Measurements from ENCODE around the gene HSD17B3. TPM values are rescaled to one million over a fixed set of nuclear protein-coding genes. Genes with fewer than 3 reads are reported as not detected.
"Not testable (repeated sequence)": the region's sequence is repeated elsewhere in the genome, so short reads cannot be mapped to it uniquely, and the experiment has no call there.

Gene HSD17B3
- total RNA-seq = under 1 TPM in 1 of 2 donors, not detected in 1; 0.86 TPM
- long read RNA-seq, donor 1 = 0 reads
- long read RNA-seq, donor 2 = 0 reads

- intact Hi-C loops (cut with DNase I) = no loop called here
- no peak for DNase-seq (ENCODE audit: low spot score)
Observed at GRCh38 chr9:96302021-96302420, at the start of gene HSD17B3. HSD17B3 (minus strand) TSS chr9:96302176; CDS start chr9:96302104, 72 bp downstream.

GRCh38 chr9:96350866-96351265 is 48.9 kb upstream of the HSD17B3 start:
- intact Hi-C loops (cut with DNase I) = no loop called here
- no peak for DNase-seq (ENCODE audit: low spot score)

GRCh38 chr9:96348261-96348660 is 46.3 kb upstream of the HSD17B3 start:
- no peak for DNase-seq (ENCODE audit: low spot score)
- intact Hi-C loops (cut with DNase I) = loop anchor here in 1 of 2 donors (10.0 kb wide), 1 partner anchor 77 kb away; no protein-coding TSS in a partner anchor

GRCh38 chr9:96345551-96345950 is 43.6 kb upstream of the HSD17B3 start:
- no peak for DNase-seq (ENCODE audit: low spot score)
- intact Hi-C loops (cut with DNase I) = loop anchor here in 1 of 2 donors (10.0 kb wide), 1 partner anchor 79 kb away; no protein-coding TSS in a partner anchor

- intact Hi-C loops (cut with DNase I) = loop anchor here in 1 of 2 donors (5.0 to 10.0 kb wide), 2 partner anchors 80 to 308 kb away; no protein-coding TSS in a partner anchor
- no peak for DNase-seq (ENCODE audit: low spot score)
Observed at GRCh38 chr9:96344458-96345180, 42.6 kb upstream of the HSD17B3 start.

GRCh38 chr9:96343515-96344360 is 41.8 kb upstream of the HSD17B3 start:
- no peak for DNase-seq (ENCODE audit: low spot score)
- intact Hi-C loops (cut with DNase I) = loop anchor here in 1 of 2 donors (5.0 to 10.0 kb wide), 2 partner anchors 81 to 309 kb away; no protein-coding TSS in a partner anchor

GRCh38 chr9:96342571-96343245 is 40.7 kb upstream of the HSD17B3 start:
- no peak for DNase-seq (ENCODE audit: low spot score)
- intact Hi-C loops (cut with DNase I) = loop anchor here in 1 of 2 donors (5.0 to 10.0 kb wide), 2 partner anchors 82 to 310 kb away; no protein-coding TSS in a partner anchor

- intact Hi-C loops (cut with DNase I) = loop anchor here in 1 of 2 donors (5.0 to 10.0 kb wide), 2 partner anchors 84 to 312 kb away; no protein-coding TSS in a partner anchor
- DNase-seq (ENCODE audit: low spot score) = no peak
Observed at GRCh38 chr9:96340707-96341106, 38.7 kb upstream of the HSD17B3 start.

- intact Hi-C loops (cut with DNase I) = no loop called here
Observed at GRCh38 chr9:96338299-96338698, 36.3 kb upstream of the HSD17B3 start.

GRCh38 chr9:96333958-96334357 is 32.0 kb upstream of the HSD17B3 start:
- intact Hi-C loops (cut with DNase I) = no loop called here
- no peak for DNase-seq (ENCODE audit: low spot score)

More at GRCh38 chr9:96338299-96338698, 36.3 kb upstream of the HSD17B3 start:
- DNase-seq (ENCODE audit: low spot score) = no peak

- intact Hi-C loops (cut with DNase I) = no loop called here
- DNase-seq (ENCODE audit: low spot score) = no peak
Observed at GRCh38 chr9:96331236-96331947, 29.4 kb upstream of the HSD17B3 start.

GRCh38 chr9:96327694-96328352 is 25.8 kb upstream of the HSD17B3 start:
- intact Hi-C loops (cut with DNase I) = loop anchor here in 1 of 2 donors (10.0 kb wide), 1 partner anchor 157 kb away; no protein-coding TSS in a partner anchor
- DNase-seq (ENCODE audit: low spot score) = no peak

GRCh38 chr9:96323169-96323568 is 21.2 kb upstream of the HSD17B3 start:
- DNase-seq (ENCODE audit: low spot score) = no peak

GRCh38 chr9:96322736-96323135 is 20.8 kb upstream of the HSD17B3 start:
- not testable (repeated sequence) for DNase-seq (ENCODE audit: low spot score)
- intact Hi-C loops (cut with DNase I) = loop anchor here (5.0 to 10.0 kb wide), 2 partner anchors 162 to 345 kb away; no protein-coding TSS in a partner anchor

More at GRCh38 chr9:96323169-96323568, 21.2 kb upstream of the HSD17B3 start:
- intact Hi-C loops (cut with DNase I) = loop anchor here (5.0 to 10.0 kb wide), 2 partner anchors 162 to 344 kb away; no protein-coding TSS in a partner anchor

- not testable (repeated sequence) for DNase-seq (ENCODE audit: low spot score)
- intact Hi-C loops (cut with DNase I) = loop anchor here (5.0 to 10.0 kb wide), 2 partner anchors 163 to 345 kb away; no protein-coding TSS in a partner anchor
Observed at GRCh38 chr9:96322210-96322609, 20.2 kb upstream of the HSD17B3 start.

- intact Hi-C loops (cut with DNase I) = loop anchor here (5.0 to 10.0 kb wide), 2 partner anchors 163 to 346 kb away; no protein-coding TSS in a partner anchor
- no peak for DNase-seq (ENCODE audit: low spot score)
Observed at GRCh38 chr9:96321515-96321914, 19.5 kb upstream of the HSD17B3 start.

- intact Hi-C loops (cut with DNase I) = loop anchor here (5.0 to 10.0 kb wide), 2 partner anchors 164 to 346 kb away; no protein-coding TSS in a partner anchor
- no peak for DNase-seq (ENCODE audit: low spot score)
Observed at GRCh38 chr9:96320749-96321280, 18.8 kb upstream of the HSD17B3 start.

All from posterior vena cava (tissue), 2 donors.